Calu3 (cell line): ENCODE data around the gene SLC50A1. TPM values are rescaled to one million over a fixed set of nuclear protein-coding genes. Genes with fewer than 3 reads are reported as not detected.

Experiments used
- Bru-seq: library from RNA; stranded (reverse); fragments of 400-500 nt; gene quantifications from one replicate; lab custom pipeline; 2021; lab: Mats Ljungman, UMichigan
- BruChase-seq, 2 experiments: library from RNA; stranded (reverse); fragments of 400-500 nt; gene quantifications; one replicate each; lab custom pipeline; 2021; lab: Mats Ljungman, UMichigan
- BruUV-seq: library from RNA; stranded (reverse); fragments of 400-500 nt; replicated peaks from 2 replicates; lab custom pipeline; 2021; lab: Mats Ljungman, UMichigan
- CTCF ChIA-PET: fragments of 300-600 bp; sonication (Branson Sonifier 250); formaldehyde crosslinking; loops from one replicate; lab custom pipeline; 2022; ENCODE audit warnings: antibody characterized with exemption; lab: Charles Lee
- DNase-seq: peaks from one replicate; pipeline ENCODE4 v3.0.0; 2022
- H3K27ac Mint-ChIP-seq: one replicate; pipeline ENCODE4 v1.8.0; 2022; ENCODE audit warnings: mixed read lengths; ENCODE audit not compliant: unreplicated experiment
- H3K27me3 Mint-ChIP-seq: one replicate; pipeline ENCODE4 v1.8.0; 2022; ENCODE audit warnings: mixed read lengths; ENCODE audit not compliant: unreplicated experiment
- H3K36me3 Mint-ChIP-seq: one replicate; pipeline ENCODE4 v1.8.0; 2022; ENCODE audit warnings: mild to moderate bottlenecking, moderate library complexity, mixed read lengths; ENCODE audit not compliant: insufficient read depth, unreplicated experiment
- H3K4me1 Mint-ChIP-seq: one replicate; pipeline ENCODE4 v1.8.0; 2022; ENCODE audit warnings: mild to moderate bottlenecking, low read depth, mixed read lengths; ENCODE audit not compliant: unreplicated experiment
- H3K4me3 Mint-ChIP-seq: one replicate; pipeline ENCODE4 v1.8.0; 2022; ENCODE audit warnings: mild to moderate bottlenecking, low read depth, moderate library complexity, mixed read lengths; ENCODE audit not compliant: unreplicated experiment
- H3K9me3 Mint-ChIP-seq: one replicate; pipeline ENCODE4 v1.8.0; 2022; ENCODE audit warnings: low read depth, mixed read lengths; ENCODE audit not compliant: unreplicated experiment
- intact Hi-C: fragments of 100-400 bp; cut with micrococcal nuclease; formaldehyde crosslinking; loops from one replicate; pipeline ENCODE4 v1.10.0; 2022; ENCODE audit not compliant: unreplicated experiment
- long read RNA-seq: library from polyadenylated mRNA; stranded (forward); transcript quantifications from one replicate; pipeline ENCODE4 v2.0.0, GENCODE V29; 2022
- total RNA-seq: library from RNA; stranded (reverse); gene quantifications from 2 replicates; pipeline ENCODE4 v1.2.3, GENCODE V29; 2022
- TF ChIP-seq, protein P1 (sequence below): fragments of 200-600 bp; IDR thresholded peaks from one replicate; pipeline ENCODE4 v1.8.0; 2022; ENCODE audit warnings: antibody characterized with exemption; ENCODE audit not compliant: unreplicated experiment

SLC50A1 gene, protein sequence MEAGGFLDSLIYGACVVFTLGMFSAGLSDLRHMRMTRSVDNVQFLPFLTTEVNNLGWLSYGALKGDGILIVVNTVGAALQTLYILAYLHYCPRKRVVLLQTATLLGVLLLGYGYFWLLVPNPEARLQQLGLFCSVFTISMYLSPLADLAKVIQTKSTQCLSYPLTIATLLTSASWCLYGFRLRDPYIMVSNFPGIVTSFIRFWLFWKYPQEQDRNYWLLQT
- total RNA-seq (68.5 and 72.0 TPM in 2 replicates), Bru-seq, nascent RNA (percentile 77 among the genes with signal in this experiment), BruChase-seq, experiment 1, labeled RNA remaining after a 6-hour chase (percentile 89 among the genes with signal in this experiment), BruChase-seq, experiment 2, labeled RNA remaining after a 2-hour chase (percentile 80 among the genes with signal in this experiment)
- long read RNA-seq, transcript SLC50A1-203 (6 exons, 1,300 nt) = major isoform, 70 of 164 reads
- long read RNA-seq, transcript SLC50A1-202 (5 exons, 1,218 nt) = minor isoform, 28 of 164 reads
- long read RNA-seq, partial matches to known transcripts = 7 of 164 reads
- long read RNA-seq, other reads (novel, unspliced or antisense) = 49 of 164 reads

DNA sequence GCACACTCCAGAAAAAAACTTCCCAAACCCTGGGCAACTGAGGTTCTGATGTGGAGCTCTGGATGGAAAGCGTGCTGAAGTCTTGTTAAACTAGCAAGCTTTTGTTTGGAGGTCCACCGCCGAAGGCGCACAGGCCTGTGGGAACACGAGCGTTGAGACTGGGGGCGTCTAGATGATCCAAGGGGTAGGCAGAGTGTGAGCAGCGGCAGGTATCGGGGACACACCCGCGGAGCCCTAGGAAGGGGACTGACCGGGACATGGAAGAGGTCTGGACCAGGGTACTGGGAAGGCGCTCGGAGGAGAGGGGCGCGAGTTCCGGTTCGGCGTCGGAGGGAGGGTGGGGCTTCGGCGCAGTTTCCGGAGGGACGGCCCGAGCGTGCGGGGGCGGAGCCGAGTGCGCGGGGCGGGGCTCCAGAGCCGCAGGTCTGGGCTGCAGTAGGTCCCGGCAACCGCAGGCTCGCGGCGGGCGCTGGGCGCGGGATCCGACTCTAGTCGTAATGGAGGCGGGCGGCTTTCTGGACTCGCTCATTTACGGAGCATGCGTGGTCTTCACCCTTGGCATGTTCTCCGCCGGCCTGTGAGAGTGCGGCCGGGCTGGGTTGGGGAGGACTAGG lies at the start of gene SLC50A1:
Gene SLC50A1, plus strand, starts transcription at position 438 of the 614 bp plus-strand sequence. Its CDS starts 60 bp downstream, at position 498.
- TF ChIP-seq, protein P1, sequence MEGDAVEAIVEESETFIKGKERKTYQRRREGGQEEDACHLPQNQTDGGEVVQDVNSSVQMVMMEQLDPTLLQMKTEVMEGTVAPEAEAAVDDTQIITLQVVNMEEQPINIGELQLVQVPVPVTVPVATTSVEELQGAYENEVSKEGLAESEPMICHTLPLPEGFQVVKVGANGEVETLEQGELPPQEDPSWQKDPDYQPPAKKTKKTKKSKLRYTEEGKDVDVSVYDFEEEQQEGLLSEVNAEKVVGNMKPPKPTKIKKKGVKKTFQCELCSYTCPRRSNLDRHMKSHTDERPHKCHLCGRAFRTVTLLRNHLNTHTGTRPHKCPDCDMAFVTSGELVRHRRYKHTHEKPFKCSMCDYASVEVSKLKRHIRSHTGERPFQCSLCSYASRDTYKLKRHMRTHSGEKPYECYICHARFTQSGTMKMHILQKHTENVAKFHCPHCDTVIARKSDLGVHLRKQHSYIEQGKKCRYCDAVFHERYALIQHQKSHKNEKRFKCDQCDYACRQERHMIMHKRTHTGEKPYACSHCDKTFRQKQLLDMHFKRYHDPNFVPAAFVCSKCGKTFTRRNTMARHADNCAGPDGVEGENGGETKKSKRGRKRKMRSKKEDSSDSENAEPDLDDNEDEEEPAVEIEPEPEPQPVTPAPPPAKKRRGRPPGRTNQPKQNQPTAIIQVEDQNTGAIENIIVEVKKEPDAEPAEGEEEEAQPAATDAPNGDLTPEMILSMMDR = peak; percentile 16
- CTCF ChIA-PET = interaction anchor here (0.5 to 1.7 kb wide), 8 partner anchors 10 to 1090 kb away, joined by 3 to 13 read pairs (median 4); no protein-coding TSS in a partner anchor
- peak; percentile 99 for DNase-seq
- Mint-ChIP-seq H3K4me3 (peak within 1 kb of the TSS; percentile 86), H3K36me3 (peaks cover 96% of the 10 kb centered on the region), H3K27me3 (no peaks in the 10 kb centered on the region), H3K27ac (peak within 1 kb of the TSS; percentile 97), H3K9me3 (no peaks in the 10 kb centered on the region), H3K4me1 (peaks cover 53% of the 10 kb centered on the region)
- BruUV-seq = no TSS peak
- intact Hi-C loops = no loop called here

DNA sequence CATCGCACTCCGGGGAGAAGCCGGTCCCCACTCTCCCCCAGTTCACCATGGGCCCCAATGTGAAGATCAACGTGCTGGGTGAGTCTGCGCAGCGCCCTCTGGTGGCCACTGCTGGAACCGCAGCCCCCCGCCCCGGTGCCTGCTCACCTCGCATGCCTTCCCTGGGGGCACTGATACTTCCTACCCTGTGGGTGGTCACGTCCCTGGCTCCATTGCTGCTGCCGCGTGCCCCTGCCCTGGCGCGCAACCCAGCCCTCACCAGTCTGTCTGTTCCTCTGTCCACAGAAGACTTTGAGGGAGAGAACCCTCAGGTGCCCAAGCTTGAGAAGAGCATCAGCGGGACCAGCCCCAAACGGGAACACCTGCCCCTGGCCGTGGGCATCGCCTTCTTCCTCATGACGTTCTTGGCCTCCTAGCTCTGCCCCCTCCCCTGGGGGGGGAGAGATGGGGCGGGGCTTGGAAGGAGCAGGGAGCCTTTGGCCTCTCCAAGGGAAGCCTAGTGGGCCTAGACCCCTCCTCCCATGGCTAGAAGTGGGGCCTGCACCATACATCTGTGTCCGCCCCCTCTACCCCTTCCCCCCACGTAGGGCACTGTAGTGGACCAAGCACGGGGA lies 49.4 kb upstream of the SLC50A1 start:
- peak overlapping the region; percentile 96 for H3K4me3 Mint-ChIP-seq

DNA sequence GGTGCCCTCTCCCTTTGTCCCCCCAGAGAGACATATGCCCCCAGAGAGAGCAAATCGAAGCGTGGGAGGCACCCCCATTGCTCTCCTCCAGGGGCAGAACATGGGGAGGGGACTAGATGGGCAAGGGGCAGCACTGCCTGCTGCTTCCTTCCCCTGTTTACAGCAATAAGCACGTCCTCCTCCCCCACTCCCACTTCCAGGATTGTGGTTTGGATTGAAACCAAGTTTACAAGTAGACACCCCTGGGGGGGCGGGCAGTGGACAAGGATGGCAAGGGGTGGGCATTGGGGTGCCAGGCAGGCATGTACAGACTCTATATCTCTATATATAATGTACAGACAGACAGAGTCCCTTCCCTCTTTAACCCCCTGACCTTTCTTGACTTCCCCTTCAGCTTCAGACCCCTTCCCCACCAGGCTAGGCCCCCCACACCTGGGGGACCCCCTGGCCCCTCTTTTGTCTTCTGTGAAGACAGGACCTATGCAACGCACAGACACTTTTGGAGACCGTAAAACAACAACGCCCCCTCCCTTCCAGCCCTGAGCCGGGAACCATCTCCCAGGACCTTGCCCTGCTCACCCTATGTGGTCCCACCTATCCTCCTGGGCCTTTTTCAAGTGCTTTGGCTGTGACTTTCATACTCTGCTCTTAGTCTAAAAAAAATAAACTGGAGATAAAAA lies 48.7 kb upstream of the SLC50A1 start:
- no peak for DNase-seq
- Mint-ChIP-seq H3K9me3 (no peaks in the 10 kb centered on the region), H3K36me3 (peaks cover 30% of the 10 kb centered on the region), H3K4me1 (peaks cover 34% of the 10 kb centered on the region), H3K27ac (no peak overlapping the region), H3K27me3 (peaks cover 26% of the 10 kb centered on the region), H3K4me3 (peak overlapping the region; percentile 96)
- BruUV-seq = no TSS peak
- intact Hi-C loops = no loop called here
- CTCF ChIA-PET = no interaction called here
- TF ChIP-seq, protein P1 = no peak

More for the DNA sequence above, 49.4 kb upstream of the SLC50A1 start:
- Mint-ChIP-seq H3K27me3 (peaks cover 34% of the 10 kb centered on the region), H3K9me3 (no peaks in the 10 kb centered on the region), H3K36me3 (peaks cover 36% of the 10 kb centered on the region), H3K4me1 (peaks cover 42% of the 10 kb centered on the region), H3K27ac (no peak overlapping the region)
- peak; percentile 85 for DNase-seq
- intact Hi-C loops = no loop called here
- no TSS peak for BruUV-seq
- CTCF ChIA-PET = interaction anchor here (0.6 to 2.1 kb wide), 6 partner anchors 11 to 90 kb away, joined by 3 to 26 read pairs (median 10); no protein-coding TSS in a partner anchor
- TF ChIP-seq, protein P1 = peak; percentile 100
